ENCODE measurements around the gene MEIS1. TPM values are rescaled to one million over a fixed set of nuclear protein-coding genes. Genes with fewer than 3 reads are reported as not detected.

Gene MEIS1
- total RNA-seq, 1 experiment from 2014 or later: 9.1 TPM

DNA sequence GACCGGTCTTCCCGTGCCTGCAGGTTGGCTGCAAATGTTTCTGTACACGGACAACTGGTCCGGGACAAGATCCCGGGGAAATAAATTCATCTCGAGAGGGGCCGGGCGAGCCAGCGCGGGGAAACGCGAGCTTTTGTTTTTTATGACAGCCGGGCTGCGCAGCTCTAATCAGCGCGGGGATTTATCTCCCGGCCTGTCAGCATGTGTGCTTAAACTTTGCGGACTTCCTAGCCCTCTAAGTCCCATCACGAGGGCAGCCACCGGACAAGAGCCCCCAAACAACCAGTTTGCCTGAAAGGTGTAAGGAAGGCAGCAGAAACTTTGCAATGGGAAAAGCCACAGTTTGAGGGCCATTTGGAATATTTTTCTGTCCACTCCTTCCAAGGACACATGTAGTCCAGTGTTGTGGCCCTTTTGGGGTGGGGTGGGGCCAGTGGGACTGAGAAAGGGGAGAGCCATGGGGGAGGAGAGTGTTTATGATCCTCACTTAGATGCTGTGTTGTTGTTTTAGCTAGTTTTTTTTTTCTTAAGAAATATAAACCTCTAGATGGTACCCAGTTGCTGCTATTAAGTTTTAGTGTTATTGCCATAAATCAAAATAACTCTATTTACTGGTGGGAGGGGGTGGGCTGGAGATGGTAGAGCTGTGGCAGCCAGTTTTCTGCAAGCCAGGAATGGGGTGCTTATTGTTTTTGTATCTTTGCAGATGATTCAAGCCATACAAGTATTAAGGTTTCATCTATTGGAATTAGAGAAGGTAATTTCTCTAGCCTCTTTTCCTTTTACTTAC is 6.0 kb downstream of the MEIS1 start:
- Histone ChIP-seq H3K27me3 (ENCODE audit: insufficient read depth, low read depth) (no peaks in the 10 kb centered on the region), H2AFZ (no peak overlapping the region), H3K4me2 (no peak overlapping the region), H3K4me3 (no peak overlapping the region), H3K4me1 (replicated peaks; ENCODE audit: insufficient read depth) (peaks cover 13% of the 10 kb centered on the region), H3F3A (ENCODE audit: insufficient read depth, low read depth) (no peaks in the 10 kb centered on the region), H4K20me1 (ENCODE audit: insufficient read depth) (no peaks in the 10 kb centered on the region), H3K9me3 (ENCODE audit: insufficient read depth, low read depth) (no peaks in the 10 kb centered on the region), H3K36me3 (ENCODE audit: low read depth) (no peaks in the 10 kb centered on the region), H3K27ac (no peak overlapping the region), H3K79me2 (ENCODE audit: low read depth) (no peaks in the 10 kb centered on the region), H3K9me2 (ENCODE audit: insufficient read depth) (no peaks in the 10 kb centered on the region)
- intact Hi-C loops (cut with micrococcal nuclease; ENCODE audit: unreplicated experiment): no loop called here
- TF ChIP-seq EZH2 (IDR thresholded peaks at IDR 0.05; ENCODE audit: low read depth): no peak
- TF ChIP-seq, protein P1, sequence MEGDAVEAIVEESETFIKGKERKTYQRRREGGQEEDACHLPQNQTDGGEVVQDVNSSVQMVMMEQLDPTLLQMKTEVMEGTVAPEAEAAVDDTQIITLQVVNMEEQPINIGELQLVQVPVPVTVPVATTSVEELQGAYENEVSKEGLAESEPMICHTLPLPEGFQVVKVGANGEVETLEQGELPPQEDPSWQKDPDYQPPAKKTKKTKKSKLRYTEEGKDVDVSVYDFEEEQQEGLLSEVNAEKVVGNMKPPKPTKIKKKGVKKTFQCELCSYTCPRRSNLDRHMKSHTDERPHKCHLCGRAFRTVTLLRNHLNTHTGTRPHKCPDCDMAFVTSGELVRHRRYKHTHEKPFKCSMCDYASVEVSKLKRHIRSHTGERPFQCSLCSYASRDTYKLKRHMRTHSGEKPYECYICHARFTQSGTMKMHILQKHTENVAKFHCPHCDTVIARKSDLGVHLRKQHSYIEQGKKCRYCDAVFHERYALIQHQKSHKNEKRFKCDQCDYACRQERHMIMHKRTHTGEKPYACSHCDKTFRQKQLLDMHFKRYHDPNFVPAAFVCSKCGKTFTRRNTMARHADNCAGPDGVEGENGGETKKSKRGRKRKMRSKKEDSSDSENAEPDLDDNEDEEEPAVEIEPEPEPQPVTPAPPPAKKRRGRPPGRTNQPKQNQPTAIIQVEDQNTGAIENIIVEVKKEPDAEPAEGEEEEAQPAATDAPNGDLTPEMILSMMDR (conservative IDR thresholded peaks at IDR 0.05): no peak
- POLR2A ChIA-PET (ENCODE audit: unreplicated experiment): no interaction called here
- BruUV-seq (replicated peaks): no TSS peak
- no peak for DNase-seq
- CTCF ChIA-PET: interaction anchor here (0.6 kb wide), 1 partner anchor 139 kb away, joined by 12 read pairs; no protein-coding TSS in a partner anchor

DNA sequence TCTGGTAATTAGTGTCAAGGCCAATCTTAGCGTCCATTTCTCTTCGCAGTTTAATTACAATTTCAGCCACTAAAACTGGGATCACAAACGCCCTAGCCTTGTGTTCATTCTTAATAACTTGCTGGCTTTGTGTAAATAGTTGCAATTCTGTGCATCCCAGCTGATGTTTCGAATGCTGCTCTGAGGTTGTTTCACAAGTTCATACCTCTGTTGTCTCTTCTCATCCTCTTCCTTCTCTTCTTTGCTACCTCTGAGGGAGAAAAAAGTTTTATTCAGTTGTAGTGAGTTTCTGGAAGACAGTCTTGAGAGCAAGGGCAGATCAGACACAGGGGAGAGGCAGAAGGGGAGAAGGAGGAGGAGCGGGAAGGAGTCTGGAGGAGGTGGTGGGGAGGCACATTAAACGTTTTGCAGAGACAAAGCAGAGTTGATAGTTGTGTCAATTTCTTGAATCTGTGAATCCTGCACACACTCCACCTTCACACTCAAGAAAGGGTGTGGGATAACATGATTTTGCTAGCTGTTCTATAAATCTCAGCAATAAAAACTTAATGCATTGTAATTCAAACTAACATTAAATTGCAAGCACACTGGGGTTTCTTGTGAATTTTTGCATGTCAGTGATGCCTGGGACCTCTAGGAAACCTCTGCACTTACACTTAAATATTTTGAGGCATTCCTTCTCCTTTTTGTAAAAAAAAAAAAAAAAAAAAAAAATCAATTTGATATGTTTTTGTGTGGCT is 6.8 kb downstream of the MEIS1 start:
- Histone ChIP-seq H3K79me2 (ENCODE audit: low read depth) (no peaks in the 10 kb centered on the region), H2AFZ (no peak overlapping the region), H3K27me3 (ENCODE audit: insufficient read depth, low read depth) (no peaks in the 10 kb centered on the region), H3K4me1 (replicated peaks; ENCODE audit: insufficient read depth) (peaks cover 4% of the 10 kb centered on the region; the same call in 1 of the 2 replicates), H3K36me3 (ENCODE audit: low read depth) (no peaks in the 10 kb centered on the region), H4K20me1 (ENCODE audit: insufficient read depth) (no peaks in the 10 kb centered on the region), H3K9me3 (ENCODE audit: insufficient read depth, low read depth) (no peaks in the 10 kb centered on the region), H3K4me2 (no peak overlapping the region), H3K4me3 (no peak overlapping the region), H3F3A (ENCODE audit: insufficient read depth, low read depth) (no peaks in the 10 kb centered on the region), H3K9me2 (ENCODE audit: insufficient read depth) (no peaks in the 10 kb centered on the region), H3K27ac (no peak overlapping the region)
- ChIA-PET POLR2A (ENCODE audit: unreplicated experiment) (no interaction called here), CTCF (interaction anchor here (0.7 kb wide), 1 partner anchor 1574 kb away, joined by 3 read pairs; no protein-coding TSS in a partner anchor)
- DNase-seq: no peak
- no TSS peak for BruUV-seq (replicated peaks)
- intact Hi-C loops (cut with micrococcal nuclease; ENCODE audit: unreplicated experiment): no loop called here
- TF ChIP-seq EZH2 (IDR thresholded peaks at IDR 0.05; ENCODE audit: low read depth): no peak
- TF ChIP-seq, protein P1 (conservative IDR thresholded peaks at IDR 0.05): no peak

DNA sequence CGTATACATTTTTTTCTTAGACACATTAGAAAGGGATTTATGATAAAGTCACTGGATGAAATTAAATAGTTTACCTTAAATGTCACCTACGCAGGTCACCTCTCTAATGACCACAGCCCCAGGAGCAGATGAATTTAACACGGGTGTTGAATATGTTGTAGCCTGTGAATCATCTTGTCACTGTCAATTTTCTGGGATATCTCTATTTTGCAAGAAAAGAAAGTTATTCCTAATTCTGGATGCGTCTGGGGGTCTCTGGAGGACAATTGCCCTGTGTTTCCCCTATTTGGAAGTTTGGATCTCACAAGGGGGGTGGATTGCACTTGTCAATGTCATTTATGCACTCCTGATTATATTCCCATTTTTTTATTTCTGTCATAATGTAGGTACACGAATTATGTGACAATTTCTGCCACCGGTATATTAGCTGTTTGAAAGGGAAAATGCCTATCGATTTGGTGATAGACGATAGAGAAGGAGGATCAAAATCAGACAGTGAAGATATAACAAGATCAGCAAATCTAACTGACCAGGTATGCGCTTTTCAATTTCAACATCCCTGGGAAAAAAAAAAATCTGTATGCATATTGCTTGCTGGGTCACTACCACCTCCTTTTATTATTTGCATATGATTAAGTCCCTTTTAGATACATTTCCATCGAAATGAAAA is 7.7 kb downstream of the MEIS1 start:
- Histone ChIP-seq H3K4me1 (replicated peaks; ENCODE audit: insufficient read depth) (no peaks in the 10 kb centered on the region), H3K4me2 (no peak overlapping the region), H3K27ac (no peak overlapping the region), H3F3A (ENCODE audit: insufficient read depth, low read depth) (no peaks in the 10 kb centered on the region), H3K36me3 (ENCODE audit: low read depth) (no peaks in the 10 kb centered on the region), H4K20me1 (ENCODE audit: insufficient read depth) (no peaks in the 10 kb centered on the region), H2AFZ (no peak overlapping the region), H3K4me3 (no peak overlapping the region), H3K79me2 (ENCODE audit: low read depth) (no peaks in the 10 kb centered on the region), H3K9me3 (ENCODE audit: insufficient read depth, low read depth) (no peaks in the 10 kb centered on the region), H3K27me3 (ENCODE audit: insufficient read depth, low read depth) (no peaks in the 10 kb centered on the region), H3K9me2 (ENCODE audit: insufficient read depth) (no peaks in the 10 kb centered on the region)
- intact Hi-C loops (cut with micrococcal nuclease; ENCODE audit: unreplicated experiment): no loop called here
- ChIA-PET POLR2A (ENCODE audit: unreplicated experiment) (no interaction called here), CTCF (no interaction called here)
- no peak for DNase-seq
- BruUV-seq (replicated peaks): no TSS peak
- no peak for TF ChIP-seq EZH2 (IDR thresholded peaks at IDR 0.05; ENCODE audit: low read depth)
- TF ChIP-seq, protein P1 (conservative IDR thresholded peaks at IDR 0.05): no peak
